Keratinocyte (primary cell): ENCODE data around the gene HOXD8.
A peak's percentile ranks its signal among the peaks of the same experiment; 100 is the strongest.

ENCODE experiments used
- CTCF ChIP-seq, 3 experiments: IDR thresholded peaks in 1 of 3; conservative IDR thresholded peaks in 1 of 3; optimal IDR thresholded peaks in 1 of 3; 2 replicates in 2 of 3; 3 replicates in 1 of 3; pipeline versions ENCODE3 to v1.5.1; 2011; ENCODE audit warnings: low read length in 3 of 3, mild to moderate bottlenecking in 3 of 3, moderate library complexity in 2 of 3, control low read depth in 1 of 3, inconsistent platforms in 1 of 3; ENCODE audit not compliant: insufficient read depth in 2 of 3; ENCODE audit errors: extremely low read depth in 1 of 3
- EZH2 ChIP-seq: IDR thresholded peaks from one replicate; pipeline ENCODE4 v1.6.1; 2012; ENCODE audit warnings: inconsistent platforms, mild to moderate bottlenecking, low read length, moderate library complexity

GRCh38 chr2:176118601-176119339 is 10.7 kb upstream of the HOXD8 start:
- TF ChIP-seq CTCF (optimal IDR thresholded peaks at IDR 0.05 in 1 of 3, IDR thresholded peaks at IDR 0.05 in 1 of 3, conservative IDR thresholded peaks at IDR 0.05 in 1 of 3; ENCODE audit: extremely low read depth in 1 of 3, insufficient read depth in 2 of 3, low read length in 3 of 3) (peak; percentile 29 to 46 (median 34)), EZH2 (peak; percentile 59)
